HG03060 (cell line): Measurements from ENCODE around the gene PRKAR1A.

Experiments
- ATAC-seq: cut with Tn5 transposase; IDR thresholded peaks from one replicate; pipeline ENCODE4 v1.9.1; 2021; ENCODE audit warnings: low read depth, moderate number of reproducible peaks; ENCODE audit not compliant: unreplicated experiment

The PRKAR1A gene

GRCh38 chr17:68595986-68596385, 83.8 kb downstream of the PRKAR1A start:
- no peak for ATAC-seq

- ATAC-seq, result no peak
Observed at GRCh38 chr17:68596411-68596945, 84.2 kb downstream of the PRKAR1A start.

- no peak for ATAC-seq
Observed at GRCh38 chr17:68598074-68598473, 85.8 kb downstream of the PRKAR1A start.

- no peak for ATAC-seq
Observed at GRCh38 chr17:68598545-68598961, 86.3 kb downstream of the PRKAR1A start.

- ATAC-seq, result no peak
Observed at GRCh38 chr17:68599091-68599490, 86.9 kb downstream of the PRKAR1A start.

GRCh38 chr17:68599552-68600066, 87.4 kb downstream of the PRKAR1A start:
- no peak for ATAC-seq

- ATAC-seq, result no peak
Observed at GRCh38 chr17:68600067-68600930, 88.1 kb downstream of the PRKAR1A start.
